Renal pelvis (tissue), 12 donors: ENCODE data around the gene SELENOS. TPM values are rescaled to one million over a fixed set of nuclear protein-coding genes. Genes with fewer than 3 reads are reported as not detected.

Experiments used
- DNase-seq: peaks from one replicate; pipeline ENCODE4 v3.0.0-alpha.2; 2013
- long read RNA-seq, 16 experiments: transcript quantifications; one replicate each; lab custom pipeline, GENCODE V29; 2026
- polyA plus RNA-seq, 3 donors: library from polyadenylated mRNA; unstranded; fragments of 120-200 nt; gene quantifications; one replicate each; pipeline ENCODE4 v1.2.1, GENCODE V29; 2013; ENCODE audit not compliant: insufficient read length in 3 of 3

Gene SELENOS
- 10 to 100 TPM; 58.0 to 66.8 (median 62.0) TPM for polyA plus RNA-seq
- long read RNA-seq, donor 1, transcript SELENOS-203 (6 exons, 1,188 nt) = major isoform, 44 of 64 reads
- long read RNA-seq, donor 1, transcript SELENOS-206 (3 exons, 556 nt) = minor isoform, 14 of 64 reads
- long read RNA-seq, donor 1, partial matches to known transcripts = 0 of 64 reads
- long read RNA-seq, donor 1, other reads (novel, unspliced or antisense) = 0 of 64 reads
- long read RNA-seq, donor 2, transcript SELENOS-206 (3 exons, 556 nt) = minor isoform, 10 of 64 reads
- long read RNA-seq, donor 2, transcript SELENOS-203 (6 exons, 1,188 nt) = major isoform, 53 of 64 reads
- long read RNA-seq, donor 2, partial matches to known transcripts = 0 of 64 reads
- long read RNA-seq, donor 2, other reads (novel, unspliced or antisense) = 0 of 64 reads
- long read RNA-seq, donor 3, transcript SELENOS-204 (4 exons, 856 nt) = minor isoform, 6 of 47 reads
- long read RNA-seq, donor 3, transcript SELENOS-206 (3 exons, 556 nt) = minor isoform, 10 of 47 reads
- long read RNA-seq, donor 3, transcript SELENOS-203 (6 exons, 1,188 nt) = major isoform, 28 of 47 reads
- long read RNA-seq, donor 3, partial matches to known transcripts = 0 of 47 reads
- long read RNA-seq, donor 3, other reads (novel, unspliced or antisense) = 0 of 47 reads
- long read RNA-seq, donor 4, transcript SELENOS-203 (6 exons, 1,188 nt) = major isoform, 46 of 74 reads
- long read RNA-seq, donor 4, transcript SELENOS-206 (3 exons, 556 nt) = minor isoform, 9 of 74 reads
- long read RNA-seq, donor 4, partial matches to known transcripts = 10 of 74 reads
- long read RNA-seq, donor 4, other reads (novel, unspliced or antisense) = 0 of 74 reads
- long read RNA-seq, donor 5, transcript SELENOS-204 (4 exons, 856 nt) = minor isoform, 6 of 37 reads
- long read RNA-seq, donor 5, transcript SELENOS-203 (6 exons, 1,188 nt) = major isoform, 16 of 37 reads
- long read RNA-seq, donor 5, transcript SELENOS-206 (3 exons, 556 nt) = minor isoform, 14 of 37 reads
- long read RNA-seq, donor 5, partial matches to known transcripts = 0 of 37 reads
- long read RNA-seq, donor 5, other reads (novel, unspliced or antisense) = 0 of 37 reads
- long read RNA-seq, donor 6, transcript SELENOS-206 (3 exons, 556 nt) = minor isoform, 10 of 53 reads
- long read RNA-seq, donor 6, transcript SELENOS-203 (6 exons, 1,188 nt) = major isoform, 35 of 53 reads
- long read RNA-seq, donor 6, partial matches to known transcripts = 0 of 53 reads
- long read RNA-seq, donor 6, other reads (novel, unspliced or antisense) = 0 of 53 reads
- long read RNA-seq, donor 7, transcript SELENOS-204 (4 exons, 856 nt) = minor isoform, 5 of 58 reads
- long read RNA-seq, donor 7, transcript SELENOS-203 (6 exons, 1,188 nt) = major isoform, 24 of 58 reads
- long read RNA-seq, donor 7, transcript SELENOS-206 (3 exons, 556 nt) = minor isoform, 21 of 58 reads
- long read RNA-seq, donor 7, partial matches to known transcripts = 5 of 58 reads
- long read RNA-seq, donor 7, other reads (novel, unspliced or antisense) = 0 of 58 reads
- long read RNA-seq, donor 8, transcript SELENOS-206 (3 exons, 556 nt) = minor isoform, 5 of 27 reads
- long read RNA-seq, donor 8, transcript SELENOS-203 (6 exons, 1,188 nt) = major isoform, 20 of 27 reads
- long read RNA-seq, donor 8, partial matches to known transcripts = 0 of 27 reads
- long read RNA-seq, donor 8, other reads (novel, unspliced or antisense) = 0 of 27 reads
- long read RNA-seq, donor 9, transcript SELENOS-206 (3 exons, 556 nt) = minor isoform, 8 of 51 reads
- long read RNA-seq, donor 9, transcript SELENOS-203 (6 exons, 1,188 nt) = major isoform, 38 of 51 reads
- long read RNA-seq, donor 9, partial matches to known transcripts = 0 of 51 reads
- long read RNA-seq, donor 9, other reads (novel, unspliced or antisense) = 0 of 51 reads
- long read RNA-seq, donor 10, transcript SELENOS-208 (2 exons, 355 nt) = minor isoform, 6 of 55 reads
- long read RNA-seq, donor 10, transcript SELENOS-203 (6 exons, 1,188 nt) = major isoform, 33 of 55 reads
- long read RNA-seq, donor 10, transcript SELENOS-206 (3 exons, 556 nt) = minor isoform, 14 of 55 reads
- long read RNA-seq, donor 10, partial matches to known transcripts = 0 of 55 reads
- long read RNA-seq, donor 10, other reads (novel, unspliced or antisense) = 0 of 55 reads
- long read RNA-seq, donor 11, transcript SELENOS-203 (6 exons, 1,188 nt) = minor isoform, 12 of 35 reads
- long read RNA-seq, donor 11, transcript SELENOS-206 (3 exons, 556 nt) = major isoform, 13 of 35 reads
- long read RNA-seq, donor 11, partial matches to known transcripts = 8 of 35 reads
- long read RNA-seq, donor 11, other reads (novel, unspliced or antisense) = 0 of 35 reads
- long read RNA-seq, donor 12, transcript SELENOS-203 (6 exons, 1,188 nt) = major isoform, 37 of 59 reads
- long read RNA-seq, donor 12, transcript SELENOS-206 (3 exons, 556 nt) = minor isoform, 9 of 59 reads
- long read RNA-seq, donor 12, partial matches to known transcripts = 0 of 59 reads
- long read RNA-seq, donor 12, other reads (novel, unspliced or antisense) = 5 of 59 reads
- long read RNA-seq, donor 13, transcript SELENOS-206 (3 exons, 556 nt) = minor isoform, 7 of 23 reads
- long read RNA-seq, donor 13, transcript SELENOS-203 (6 exons, 1,188 nt) = major isoform, 13 of 23 reads
- long read RNA-seq, donor 13, partial matches to known transcripts = 0 of 23 reads
- long read RNA-seq, donor 13, other reads (novel, unspliced or antisense) = 0 of 23 reads
- long read RNA-seq, donor 14 = 0 reads
- long read RNA-seq, donor 15 = 0 reads
- long read RNA-seq, donor 16, transcript SELENOS-203 (6 exons, 1,188 nt) = major isoform, 38 of 61 reads
- long read RNA-seq, donor 16, transcript SELENOS-206 (3 exons, 556 nt) = minor isoform, 10 of 61 reads
- long read RNA-seq, donor 16, transcript SELENOS-204 (4 exons, 856 nt) = minor isoform, 9 of 61 reads
- long read RNA-seq, donor 16, partial matches to known transcripts = 0 of 61 reads
- long read RNA-seq, donor 16, other reads (novel, unspliced or antisense) = 0 of 61 reads

GRCh38 chr15:101277038-101277822 is at the start of gene SELENOS:
TSS of gene SELENOS (minus strand) at chr15:101277485. CDS start at chr15:101277417, 68 bp downstream.
- peak; percentile 91 for DNase-seq

- DNase-seq = no peak
Measured at GRCh38 chr15:101326462-101327146, 49.3 kb upstream of the SELENOS start.

GRCh38 chr15:101326026-101326315 is 48.7 kb upstream of the SELENOS start:
- DNase-seq = no peak

GRCh38 chr15:101325263-101326025 is 48.2 kb upstream of the SELENOS start:
- no peak for DNase-seq

GRCh38 chr15:101324524-101325177 is 47.4 kb upstream of the SELENOS start:
- no peak for DNase-seq

- no peak for DNase-seq
Measured at GRCh38 chr15:101323793-101324523, 46.7 kb upstream of the SELENOS start.

GRCh38 chr15:101322854-101323477 is 45.7 kb upstream of the SELENOS start:
- no peak for DNase-seq

- no peak for DNase-seq
Measured at GRCh38 chr15:101322016-101322695, 44.9 kb upstream of the SELENOS start.

GRCh38 chr15:101320501-101321052 is 43.3 kb upstream of the SELENOS start:
- peak; percentile 31 for DNase-seq

- DNase-seq = no peak
Measured at GRCh38 chr15:101318839-101319238, 41.6 kb upstream of the SELENOS start.

- DNase-seq = no peak
Measured at GRCh38 chr15:101318147-101318819, 41.0 kb upstream of the SELENOS start.

GRCh38 chr15:101317336-101317872 is 40.1 kb upstream of the SELENOS start:
- no peak for DNase-seq
